GM19324 (cell line): Measurements from ENCODE around the gene ZNF57.
A peak's percentile ranks its signal among the peaks of the same experiment; 100 is the strongest.
"Not testable (repeated sequence)": the region's sequence is repeated elsewhere in the genome, so short reads cannot be mapped to it uniquely, and the experiment has no call there.

Experiments
- ATAC-seq: cut with Tn5 transposase; IDR thresholded peaks from one replicate; pipeline ENCODE4 v1.9.1; 2021; ENCODE audit warnings: mild to moderate bottlenecking, moderate library complexity; ENCODE audit not compliant: unreplicated experiment, low FRiP score

The ZNF57 gene

DNA sequence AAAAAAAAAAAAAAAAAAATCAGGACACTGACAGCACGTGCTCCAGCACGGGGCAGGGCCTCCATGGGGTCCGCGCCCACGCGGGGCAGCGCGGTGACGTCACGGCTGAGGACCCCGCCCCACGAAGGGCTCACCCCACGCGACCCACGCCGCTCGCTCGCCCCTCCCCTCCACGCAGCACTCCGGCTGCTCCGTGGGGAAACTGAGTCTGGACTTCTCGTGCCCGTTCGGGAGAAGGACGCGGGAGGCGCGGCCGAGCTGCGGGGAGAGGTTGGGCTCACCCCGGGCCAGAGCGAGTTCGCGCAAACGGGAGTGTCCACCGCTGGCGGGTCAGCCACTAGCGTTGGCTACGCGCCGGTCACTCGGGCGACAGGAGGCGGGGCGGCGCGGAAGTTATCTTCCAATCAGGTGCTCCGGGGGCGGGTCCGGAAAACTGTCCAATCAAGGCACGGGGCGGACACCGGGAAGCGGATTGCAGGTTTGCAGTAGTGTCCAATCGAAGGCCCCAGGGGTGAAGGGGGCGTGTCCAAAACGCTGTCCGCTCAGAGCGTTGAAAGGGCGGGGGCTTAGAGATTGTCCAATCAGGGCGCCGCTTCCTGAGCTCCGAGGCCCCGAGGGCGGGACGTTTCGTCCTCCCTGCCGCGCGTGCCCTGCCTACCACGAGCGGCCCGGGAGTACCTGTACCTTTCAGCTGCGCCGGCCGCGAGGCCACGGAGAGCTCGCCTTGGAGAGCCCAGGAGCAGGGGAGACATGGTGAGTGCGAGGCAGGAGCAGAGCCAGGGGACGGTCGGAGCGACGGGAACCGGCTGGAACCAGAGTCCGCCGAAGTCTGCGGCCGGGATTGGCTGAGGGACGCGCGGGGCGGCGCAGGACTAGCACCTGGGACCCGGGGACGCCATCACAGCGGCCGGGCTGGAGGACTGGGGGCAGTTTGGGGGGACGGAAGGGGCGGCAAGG lies at the start of gene ZNF57:
TSS of gene ZNF57 (plus strand) at position 633 of the 957 bp plus-strand sequence. CDS start at position 751, 118 bp downstream.
- ATAC-seq, result peak; percentile 96

DNA sequence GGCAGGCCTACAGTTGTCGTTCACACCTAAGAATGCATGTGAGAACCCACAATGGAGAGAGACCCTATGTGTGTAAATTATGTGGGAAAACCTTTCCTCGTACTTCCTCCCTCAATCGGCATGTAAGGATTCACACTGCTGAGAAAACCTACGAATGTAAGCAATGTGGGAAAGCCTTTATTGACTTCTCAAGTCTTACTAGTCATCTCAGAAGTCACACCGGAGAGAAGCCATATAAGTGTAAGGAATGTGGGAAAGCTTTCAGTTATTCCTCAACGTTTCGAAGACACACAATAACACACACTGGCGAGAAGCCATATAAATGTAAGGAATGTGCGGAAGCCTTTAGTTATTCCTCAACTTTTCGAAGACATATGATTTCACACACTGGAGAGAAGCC lies 48.1 kb upstream of the ZNF57 start:
- no peak for ATAC-seq

DNA sequence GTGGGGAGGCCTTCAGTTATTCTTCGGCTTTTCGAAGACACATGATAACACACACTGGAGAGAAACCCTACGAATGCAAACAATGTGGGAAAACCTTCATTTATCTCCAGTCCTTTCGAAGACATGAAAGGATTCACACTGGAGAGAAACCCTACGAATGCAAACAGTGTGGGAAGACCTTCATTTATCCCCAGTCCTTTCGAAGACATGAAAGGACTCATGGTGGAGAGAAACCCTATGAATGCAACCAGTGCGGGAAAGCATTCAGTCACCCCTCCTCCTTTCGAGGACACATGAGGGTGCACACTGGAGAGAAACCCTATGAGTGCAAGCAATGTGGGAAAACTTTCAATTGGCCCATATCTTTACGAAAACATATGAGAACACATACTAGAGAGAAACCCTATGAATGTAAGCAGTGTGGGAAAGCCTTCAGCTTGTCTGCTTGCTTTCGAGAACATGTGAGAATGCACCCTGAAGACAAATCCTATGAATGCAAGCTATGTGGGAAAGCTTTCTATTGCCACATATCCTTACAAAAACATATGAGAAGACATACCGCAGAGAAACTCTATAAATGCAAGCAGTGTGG lies 47.6 kb upstream of the ZNF57 start:
- no peak for ATAC-seq

DNA sequence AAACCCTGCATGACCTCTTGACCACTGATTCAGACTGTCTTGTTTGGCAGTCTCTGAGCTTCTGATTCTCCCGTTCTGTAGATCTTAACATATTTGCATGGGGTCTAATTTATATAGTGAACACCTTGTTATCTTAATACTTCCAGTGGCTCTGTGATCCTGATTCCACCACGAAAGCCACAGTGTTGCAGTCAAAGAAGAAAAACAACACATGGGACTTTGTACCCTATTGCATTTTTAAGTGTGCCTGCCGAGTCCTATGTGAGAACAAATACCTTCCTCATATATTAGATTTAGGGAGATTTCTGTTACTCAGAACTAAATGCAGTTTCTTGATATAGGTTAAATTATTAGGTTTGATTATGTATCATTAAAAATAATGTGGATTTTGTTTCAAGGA lies 45.9 kb upstream of the ZNF57 start:
- ATAC-seq, result no peak

DNA sequence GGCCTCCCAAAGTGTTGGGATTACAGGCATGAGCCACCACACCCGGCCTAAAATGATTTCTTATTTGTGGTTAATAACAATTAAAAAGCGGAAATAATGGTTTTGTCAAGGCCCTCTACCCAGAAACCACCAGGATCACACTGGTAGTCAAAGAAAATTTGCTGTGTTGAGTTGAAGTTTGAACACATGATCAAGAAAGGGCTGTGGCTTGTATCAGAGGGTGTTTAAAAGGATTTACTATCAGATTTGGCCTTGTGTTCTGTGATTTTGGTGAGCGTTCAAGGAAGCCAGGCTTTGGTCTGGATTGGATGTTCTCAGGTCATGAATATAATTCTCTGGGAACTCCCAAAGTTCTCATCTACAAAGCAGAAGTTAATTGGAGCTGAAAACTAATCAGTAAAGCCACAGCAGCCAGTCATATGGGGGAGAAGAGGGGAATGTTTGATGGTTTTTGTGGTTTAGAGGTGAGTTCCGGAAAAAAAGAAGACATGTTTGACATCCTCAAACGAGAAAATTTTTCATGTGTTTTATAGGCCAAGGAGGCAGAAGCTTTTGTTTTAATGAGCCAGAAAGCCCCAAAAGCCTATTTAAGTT lies 44.2 kb upstream of the ZNF57 start:
- ATAC-seq, result no peak

DNA sequence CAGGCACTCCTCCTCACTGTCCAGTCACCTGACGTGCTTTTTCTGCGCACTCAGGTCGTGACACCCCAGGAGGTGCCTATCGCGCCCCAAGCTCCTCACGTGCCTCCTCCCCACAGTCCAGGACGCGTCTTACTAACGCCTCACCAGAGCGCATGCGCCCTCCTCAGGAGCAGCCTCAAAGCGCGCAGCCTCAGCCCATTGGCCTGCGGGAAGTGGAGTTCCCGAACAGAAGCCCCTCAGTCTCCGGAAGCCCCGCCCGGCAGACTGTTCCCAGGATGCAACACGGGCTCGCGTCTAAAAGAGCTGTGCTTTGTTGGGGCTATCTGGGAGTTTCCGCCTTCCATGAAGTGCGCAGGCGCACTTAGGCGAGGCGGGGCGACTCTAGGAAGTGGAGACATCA lies 41.9 kb upstream of the ZNF57 start:
- ATAC-seq, result no peak

DNA sequence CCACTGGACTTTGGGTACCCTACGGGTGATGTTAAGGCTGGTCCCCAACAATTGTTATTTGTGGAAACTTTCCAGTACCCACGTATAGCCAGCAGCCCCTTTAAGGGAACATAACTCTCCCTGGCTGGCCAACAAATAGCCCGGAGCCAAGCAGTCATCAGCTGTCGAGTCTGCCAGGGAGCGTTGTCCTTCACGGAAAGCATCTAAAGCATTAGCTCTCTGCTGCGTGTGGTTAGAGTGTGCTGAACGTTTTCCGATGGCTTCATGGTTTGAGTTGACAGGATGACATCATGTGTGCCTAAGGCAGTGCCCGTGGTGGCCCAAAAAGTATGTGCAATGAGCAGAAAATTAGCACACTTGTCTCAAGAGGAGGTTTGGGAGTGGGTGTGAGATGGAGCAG lies 36.9 kb upstream of the ZNF57 start:
- no peak for ATAC-seq

- ATAC-seq, result no peak
These were observed 35.2 kb upstream of the ZNF57 start for GRCh38 chr19:2865334-2866100.

DNA sequence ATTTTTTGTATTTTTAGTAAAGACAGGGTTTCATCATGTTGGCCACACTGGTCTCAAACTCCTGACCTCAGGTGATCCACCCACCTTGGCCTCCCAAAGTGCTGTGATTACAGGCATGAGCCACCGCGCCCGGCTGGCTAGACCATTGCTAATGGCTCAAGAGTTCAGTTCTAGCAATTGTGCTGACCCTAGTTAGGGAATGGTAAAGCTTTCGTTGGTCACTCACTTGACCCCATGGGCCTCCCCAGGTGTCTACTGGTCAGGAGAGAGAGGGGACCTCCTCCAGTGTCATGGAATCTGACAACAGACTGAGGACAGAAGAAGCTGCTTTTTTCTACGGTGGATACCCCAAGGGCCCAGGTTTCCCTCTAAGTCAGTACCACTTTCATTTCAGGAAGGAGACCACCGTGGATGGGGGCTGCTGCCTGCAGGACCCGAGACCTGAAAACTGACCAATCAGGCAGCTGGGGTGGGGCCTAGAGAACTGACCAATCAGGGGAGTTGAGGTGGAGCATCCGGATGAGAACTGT lies 34.2 kb upstream of the ZNF57 start:
- no peak for ATAC-seq

GRCh38 chr19:2867025-2867991 lies 33.4 kb upstream of the ZNF57 start, which contains the start of gene ZNF556:
Gene ZNF556 (plus strand): TSS chr19:2867335. CDS start chr19:2867422, 87 bp downstream.
- no peak for ATAC-seq

DNA sequence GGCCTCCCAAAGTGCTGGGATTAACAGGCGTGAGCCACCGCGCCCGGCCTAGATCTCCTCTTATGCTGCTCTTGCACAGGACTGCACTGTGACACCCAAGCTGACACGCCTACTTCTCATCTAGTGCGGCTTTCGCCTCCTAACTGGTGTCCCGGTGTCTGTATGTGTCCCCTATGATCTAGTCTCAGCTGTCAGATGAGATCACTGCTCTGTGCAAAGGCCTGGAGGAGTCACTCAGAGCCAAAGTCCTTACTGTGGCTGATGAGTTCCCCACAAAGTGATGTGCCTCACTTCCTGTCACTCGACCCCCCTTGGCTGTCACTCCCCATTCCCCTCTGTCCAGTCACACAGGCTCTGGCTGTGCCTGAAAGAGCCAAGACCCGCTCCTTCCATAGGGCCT lies 31.1 kb upstream of the ZNF57 start:
- ATAC-seq, result no peak

GRCh38 chr19:2872175-2872574 lies 28.6 kb upstream of the ZNF57 start:
- ATAC-seq, result not testable (repeated sequence)

DNA sequence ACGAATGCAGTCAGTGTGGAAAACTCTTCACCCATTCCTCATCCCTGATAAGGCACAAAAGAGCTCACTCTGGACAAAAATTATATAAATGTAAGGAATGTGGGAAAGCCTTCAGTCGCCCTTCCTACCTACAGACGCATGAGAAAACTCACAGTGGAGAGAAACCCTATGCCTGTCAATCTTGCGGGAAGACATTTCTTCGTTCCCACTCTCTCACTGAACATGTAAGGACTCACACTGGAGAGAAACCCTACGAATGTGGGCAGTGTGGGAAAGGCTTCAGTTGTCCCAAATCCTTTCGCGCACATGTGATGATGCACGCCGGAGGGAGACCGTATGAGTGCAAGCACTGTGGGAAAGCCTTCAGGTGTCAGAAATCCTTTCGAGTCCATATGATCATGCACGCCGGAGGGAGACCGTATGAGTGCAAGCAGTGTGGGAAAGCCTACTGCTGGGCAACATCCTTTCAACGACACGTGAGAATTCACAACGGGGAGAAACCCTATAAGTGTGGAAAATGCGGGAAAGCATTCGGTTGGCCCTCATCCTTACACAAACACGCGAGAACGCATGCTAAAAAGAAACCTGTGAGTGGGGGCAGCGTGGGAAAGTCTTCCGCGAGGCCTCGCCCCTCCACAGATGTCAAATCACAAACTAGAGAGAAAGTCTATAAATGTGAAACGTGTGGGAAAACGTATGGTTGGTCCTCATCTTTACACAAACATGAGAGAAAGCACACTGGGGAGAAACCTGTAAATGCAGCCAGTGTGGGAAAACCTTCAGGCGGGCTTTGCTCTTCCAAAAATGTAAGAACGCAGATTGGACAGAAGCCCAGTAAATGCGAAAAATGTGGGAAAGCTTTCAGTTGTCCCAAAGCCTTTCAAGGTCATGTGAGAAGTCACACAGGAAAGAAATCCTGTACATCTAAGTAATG lies 23.1 kb upstream of the ZNF57 start:
- ATAC-seq, result no peak

DNA sequence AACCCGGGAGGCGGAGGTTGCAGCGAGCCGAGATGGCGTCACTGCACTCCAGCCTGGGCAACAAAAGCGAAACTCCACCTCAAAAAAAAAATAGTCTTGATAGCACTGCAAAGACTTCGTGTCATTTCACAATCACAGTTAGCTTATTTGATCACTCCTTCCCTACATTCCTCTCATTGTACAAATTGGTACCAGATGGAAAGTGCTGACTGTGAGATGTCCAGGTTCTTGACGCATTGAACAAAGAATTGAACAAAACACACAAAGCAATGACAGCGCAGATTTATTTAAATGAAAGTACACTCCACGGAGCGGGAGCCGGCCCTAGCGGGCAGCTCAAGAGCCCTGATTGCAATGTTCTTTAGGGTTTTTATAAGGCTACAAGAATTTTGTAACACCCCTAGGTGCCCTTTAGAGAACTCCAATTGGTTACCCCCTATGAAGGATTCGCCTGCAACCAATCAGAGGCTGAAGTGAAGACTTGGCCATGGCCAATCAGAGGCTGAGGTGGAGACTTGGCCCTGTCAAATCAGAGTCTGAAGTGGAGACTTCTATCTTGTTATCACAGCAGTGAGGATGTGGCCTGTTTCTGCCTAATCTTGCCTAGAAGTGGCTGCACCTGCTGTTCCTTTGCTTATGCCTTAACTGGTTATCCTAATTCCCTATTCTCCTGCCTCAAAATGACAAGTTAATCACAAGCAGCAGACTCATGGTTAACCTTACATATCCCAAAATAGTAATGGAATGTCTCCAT lies 16.9 kb upstream of the ZNF57 start:
- ATAC-seq, result no peak

GRCh38 chr19:2885736-2886135 lies 15.0 kb upstream of the ZNF57 start:
- no peak for ATAC-seq

DNA sequence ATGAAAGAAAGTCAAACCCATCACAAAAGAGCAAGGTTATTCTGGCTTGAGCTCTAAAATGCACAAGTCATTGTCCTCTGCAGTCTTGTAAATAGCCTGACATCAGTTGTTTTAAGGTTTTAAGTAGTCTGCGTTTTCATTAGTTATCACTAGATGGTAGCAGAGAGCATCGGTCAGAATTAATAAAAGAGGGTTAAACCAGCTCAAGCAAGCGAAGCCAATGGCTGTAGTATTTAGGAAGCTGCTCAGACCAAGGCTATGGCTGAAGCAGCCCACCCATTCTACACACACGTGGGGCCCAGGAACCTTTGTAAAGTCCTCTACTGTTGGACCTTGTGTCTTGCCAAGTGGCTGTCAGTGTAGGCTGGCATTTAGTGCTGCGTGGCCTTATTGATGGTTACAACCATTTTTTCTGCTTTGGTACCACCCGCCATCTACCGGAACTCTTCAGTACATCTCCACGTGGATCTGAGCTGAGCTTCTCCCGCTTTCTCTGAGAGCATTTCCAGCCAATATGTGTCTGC lies 13.3 kb upstream of the ZNF57 start:
- ATAC-seq, result no peak

DNA sequence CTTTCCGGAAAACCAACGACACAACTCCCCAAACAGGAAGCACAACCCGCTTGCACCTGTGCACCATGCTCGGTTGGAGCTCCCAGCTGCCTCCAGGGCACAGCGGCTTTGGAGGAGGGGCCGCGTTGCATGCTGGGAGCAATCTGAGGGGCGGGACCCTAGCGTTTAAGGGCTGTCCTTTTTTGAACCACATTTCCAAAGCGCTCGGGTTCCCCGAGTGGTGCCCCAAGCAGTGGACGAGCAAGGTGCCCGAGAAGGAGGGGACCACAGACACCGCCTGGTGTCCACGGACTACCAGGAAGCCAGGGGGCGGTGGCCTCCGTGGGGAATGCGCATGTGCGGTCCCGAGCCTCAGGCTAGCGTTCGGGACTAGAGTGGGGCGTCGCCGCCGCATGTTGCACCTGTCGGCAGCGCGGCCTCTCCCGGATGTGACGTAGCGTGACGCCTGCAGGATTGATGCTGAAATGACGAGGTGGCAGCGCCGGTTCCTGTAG lies 11.9 kb upstream of the ZNF57 start:
- ATAC-seq, result no peak
